HL-60/S4 treated with phorbol 12-myristate 13-acetate at 8.2 ng/mL for 4 days and 3 days (cell line): ENCODE results near the gene OGDHL.
"Not testable (repeated sequence)": the region's sequence is repeated elsewhere in the genome, so short reads cannot be mapped to it uniquely, and the experiment has no call there.

Source experiments
- in situ Hi-C: fragments of 300-500 bp; cut with MboI; formaldehyde crosslinking; loops from 2 replicates; pipeline ENCODE4 v1.15.0; 2022; ENCODE audit warnings: low sequenced_read_pairs

Gene OGDHL

GRCh38 chr10:49761789-49762565 is at the start of gene OGDHL:
OGDHL (minus strand) TSS chr10:49762323; CDS start chr10:49758592, 3,731 bp downstream.
- in situ Hi-C loops: no loop called here

- in situ Hi-C loops: no loop called here
Measured at GRCh38 chr10:49803988-49804387, 41.9 kb upstream of the OGDHL start.

- in situ Hi-C loops: no loop called here
Measured at GRCh38 chr10:49798275-49798674, 36.2 kb upstream of the OGDHL start.

GRCh38 chr10:49791100-49791499 is 29.0 kb upstream of the OGDHL start:
- in situ Hi-C loops: no loop called here

GRCh38 chr10:49784681-49785080 is 22.6 kb upstream of the OGDHL start:
- in situ Hi-C loops: no loop called here

GRCh38 chr10:49783645-49784044 is 21.5 kb upstream of the OGDHL start:
- in situ Hi-C loops: no loop called here

- in situ Hi-C loops: no loop called here
Measured at GRCh38 chr10:49781247-49781646, 19.1 kb upstream of the OGDHL start.

GRCh38 chr10:49778197-49778596 is 16.1 kb upstream of the OGDHL start:
- in situ Hi-C loops: no loop called here

- in situ Hi-C loops: no loop called here
Measured at GRCh38 chr10:49776851-49777250, 14.7 kb upstream of the OGDHL start.

GRCh38 chr10:49775014-49775413 is 12.9 kb upstream of the OGDHL start:
- in situ Hi-C loops: no loop called here

- in situ Hi-C loops: not testable (repeated sequence)
Measured at GRCh38 chr10:49772944-49773343, 10.8 kb upstream of the OGDHL start.

- in situ Hi-C loops: not testable (repeated sequence)
Measured at GRCh38 chr10:49771046-49771445, 8.9 kb upstream of the OGDHL start.

- in situ Hi-C loops: no loop called here
Measured at GRCh38 chr10:49769692-49770091, 7.6 kb upstream of the OGDHL start.

GRCh38 chr10:49768731-49769130 is 6.6 kb upstream of the OGDHL start:
- in situ Hi-C loops: no loop called here

- in situ Hi-C loops: no loop called here
Measured at GRCh38 chr10:49768329-49768728, 6.2 kb upstream of the OGDHL start.

GRCh38 chr10:49767752-49768151 is 5.6 kb upstream of the OGDHL start:
- in situ Hi-C loops: no loop called here

GRCh38 chr10:49766484-49766883 is 4.4 kb upstream of the OGDHL start:
- in situ Hi-C loops: no loop called here

GRCh38 chr10:49762566-49762877 is 399 bp upstream of the OGDHL start:
- in situ Hi-C loops: no loop called here

GRCh38 chr10:49761201-49761788 is 828 bp downstream of the OGDHL start:
- in situ Hi-C loops: no loop called here

GRCh38 chr10:49760789-49761188 is 1.3 kb downstream of the OGDHL start:
- in situ Hi-C loops: no loop called here

GRCh38 chr10:49759787-49760551 is 2.2 kb downstream of the OGDHL start:
- in situ Hi-C loops: no loop called here
